SIG-M5 (cell line): Measurements from ENCODE around the gene PTHLH.

Experiments
- DNase-seq: peaks from one replicate; lab custom pipeline; 2025; lab: John Stamatoyannopoulos, UW

Gene PTHLH

GRCh38 chr12:27937768-27938167 is 34.8 kb downstream of the PTHLH start:
- no peak for DNase-seq

GRCh38 chr12:27936196-27936595 is 36.3 kb downstream of the PTHLH start:
- no peak for DNase-seq

GRCh38 chr12:27934276-27934675 is 38.3 kb downstream of the PTHLH start:
- no peak for DNase-seq

- DNase-seq: no peak
These were observed 41.1 kb downstream of the PTHLH start for GRCh38 chr12:27931390-27931789.

- DNase-seq: no peak
These were observed 45.2 kb downstream of the PTHLH start for GRCh38 chr12:27927347-27927746.

GRCh38 chr12:27924350-27925135 is 48.0 kb downstream of the PTHLH start:
- DNase-seq: no peak

GRCh38 chr12:27922531-27923139 is 49.9 kb downstream of the PTHLH start:
- no peak for DNase-seq

GRCh38 chr12:27919671-27920235 is 52.8 kb downstream of the PTHLH start:
- DNase-seq: no peak

GRCh38 chr12:27915536-27915935 is 57.0 kb downstream of the PTHLH start:
- DNase-seq: no peak

- DNase-seq: no peak
These were observed 57.5 kb downstream of the PTHLH start for GRCh38 chr12:27915021-27915420.

- no peak for DNase-seq
These were observed 58.4 kb downstream of the PTHLH start for GRCh38 chr12:27913999-27914614.

GRCh38 chr12:27911397-27911796 is 61.1 kb downstream of the PTHLH start:
- DNase-seq: no peak
